Smooth muscle cell (in vitro differentiated cells): ENCODE data around the gene PCSK1N. TPM values are rescaled to one million over a fixed set of nuclear protein-coding genes. Genes with fewer than 3 reads are reported as not detected.
A peak's percentile ranks its signal among the peaks of the same experiment; 100 is the strongest.

Experiments
- DNase-seq: peaks from one replicate; lab custom pipeline; 2025; ENCODE audit not compliant: unreplicated experiment; lab: John Stamatoyannopoulos, UW
- H2AFZ ChIP-seq: fragments of 200-600 bp; sonication (generic); 2 replicates; pipeline ENCODE4 v1.6.0; 2016; ENCODE audit warnings: antibody characterized with exemption, low read depth, mild to moderate bottlenecking
- H3F3A ChIP-seq: fragments of 200-600 bp; sonication (generic); 2 replicates; pipeline ENCODE4 v1.6.0; 2017; ENCODE audit warnings: antibody characterized with exemption, low read depth
- H3K27ac ChIP-seq: fragments of 200-600 bp; sonication (generic); 2 replicates; pipeline ENCODE4 v1.5.1; 2016; ENCODE audit warnings: low read depth, mild to moderate bottlenecking
- H3K27me3 ChIP-seq: fragments of 200-600 bp; sonication (generic); 2 replicates; pipeline ENCODE4 v1.6.1; 2016; ENCODE audit warnings: low read depth, mild to moderate bottlenecking
- H3K36me3 ChIP-seq: fragments of 200-600 bp; sonication (generic); 2 replicates; pipeline ENCODE4 v1.5.1; 2016; ENCODE audit warnings: low read depth
- H3K4me1 ChIP-seq: fragments of 200-600 bp; sonication (generic); 2 replicates; pipeline ENCODE4 v1.5.1; 2016; ENCODE audit warnings: low read depth
- H3K4me2 ChIP-seq: fragments of 200-600 bp; sonication (generic); 2 replicates; pipeline ENCODE4 v1.6.0; 2016; ENCODE audit warnings: mild to moderate bottlenecking
- H3K4me3 ChIP-seq: fragments of 200-600 bp; sonication (generic); 2 replicates; pipeline ENCODE4 v1.5.1; 2016; ENCODE audit warnings: mild to moderate bottlenecking
- H3K79me2 ChIP-seq: fragments of 200-600 bp; sonication (generic); 2 replicates; pipeline ENCODE4 v1.6.0; 2016; ENCODE audit warnings: low read depth, mild to moderate bottlenecking
- H3K9ac ChIP-seq: fragments of 200-600 bp; sonication (generic); 2 replicates; pipeline ENCODE4 v1.6.0; 2016; ENCODE audit warnings: low read depth
- H3K9me3 ChIP-seq: fragments of 200-600 bp; sonication (generic); replicated peaks from 2 replicates; pipeline ENCODE4 v1.5.1; 2016; ENCODE audit warnings: low read depth
- H4K20me1 ChIP-seq: fragments of 200-600 bp; sonication (generic); 2 replicates; pipeline ENCODE4 v1.6.0; 2016; ENCODE audit warnings: low read depth
- CTCF ChIP-seq: fragments of 200-600 bp; sonication (generic); IDR thresholded peaks from 2 replicates; pipeline ENCODE4 v1.5.1; 2017; ENCODE audit warnings: borderline replicate concordance, mild to moderate bottlenecking, antibody characterized with exemption; ENCODE audit not compliant: insufficient read depth, poor library complexity, severe bottlenecking
- WGBS: methylation state at CpG from one replicate; pipeline ENCODE4 v1.1.7; 2016; ENCODE audit warnings: low lambda C conversion rate; 5-methylcytosine and 5-hydroxymethylcytosine counted together
- polyA plus RNA-seq: library from polyadenylated mRNA; unstranded; fragments of >200 nt; fragmentation: Nextera tagmentation; extraction: Ambion mirVana; gene quantifications from 2 replicates; pipeline ENCODE4 v1.2.1, GENCODE V29; 2016
- total RNA-seq: library from RNA; depleted of rRNA; stranded (reverse); fragments of >200 nt; gene quantifications from 2 replicates; pipeline ENCODE4 v1.2.3, GENCODE V29; 2014

The PCSK1N gene
- total and polyA plus RNA-seq, 2 experiments from 2014 or later: 11.6 to 14.4 TPM

- H3F3A ChIP-seq: no peaks in the 10 kb centered on the region
- no peaks in the 10 kb centered on the region for H4K20me1 ChIP-seq
- H3K9ac ChIP-seq: peak within 1 kb of the TSS; percentile 80
- TF ChIP-seq CTCF: no peak
- peak within 1 kb of the TSS; percentile 62 for H3K4me3 ChIP-seq
- no peaks in the 10 kb centered on the region for H3K9me3 ChIP-seq
- peak; percentile 83 for DNase-seq
- peak within 1 kb of the TSS; percentile 53 for H2AFZ ChIP-seq
- no peaks in the 10 kb centered on the region for H3K36me3 ChIP-seq
- H3K79me2 ChIP-seq: no peaks in the 10 kb centered on the region
- peak within 1 kb of the TSS; percentile 90 for H3K27ac ChIP-seq
- no peaks in the 10 kb centered on the region for H3K4me1 ChIP-seq
- H3K27me3 ChIP-seq: no peaks in the 10 kb centered on the region
- peak within 1 kb of the TSS; percentile 86 for H3K4me2 ChIP-seq
- 39% methylated on average over 80 of the region's 89 CpGs for WGBS
Measured at GRCh38 chrX:48801280-48802088, 33.9 kb downstream of the PCSK1N start, which contains the start of gene HDAC6. TSS of gene HDAC6 (plus strand) at chrX:48802067. CDS start at chrX:48802693, 626 bp downstream.

- peak overlapping the region; percentile 80 for H3K9ac ChIP-seq
- H3K4me1 ChIP-seq: no peaks in the 10 kb centered on the region
- no peak for DNase-seq
- no peaks in the 10 kb centered on the region for H3K79me2 ChIP-seq
- no peaks in the 10 kb centered on the region for H3K27me3 ChIP-seq
- H3K4me3 ChIP-seq: peak overlapping the region; percentile 62
- H3K27ac ChIP-seq: peak overlapping the region; percentile 90
- H3K36me3 ChIP-seq: no peaks in the 10 kb centered on the region
- TF ChIP-seq CTCF: no peak
- peak overlapping the region; percentile 86 for H3K4me2 ChIP-seq
- no peak overlapping the region for H2AFZ ChIP-seq
- no peaks in the 10 kb centered on the region for H3K9me3 ChIP-seq
- no peaks in the 10 kb centered on the region for H4K20me1 ChIP-seq
- WGBS: 57% methylated on average over 17 of the region's 17 CpGs
- no peaks in the 10 kb centered on the region for H3F3A ChIP-seq
Measured at GRCh38 chrX:48800574-48801279, 34.7 kb downstream of the PCSK1N start.

GRCh38 chrX:48798318-48798717 lies 37.1 kb downstream of the PCSK1N start:
- no peak for TF ChIP-seq CTCF
- Histone ChIP-seq H3K9me3 (no peaks in the 10 kb centered on the region), H3F3A (no peaks in the 10 kb centered on the region), H3K27me3 (no peaks in the 10 kb centered on the region), H4K20me1 (no peaks in the 10 kb centered on the region), H3K27ac (no peak overlapping the region), H3K79me2 (no peaks in the 10 kb centered on the region), H3K4me1 (no peaks in the 10 kb centered on the region), H3K4me3 (no peak overlapping the region), H3K36me3 (no peaks in the 10 kb centered on the region), H2AFZ (no peak overlapping the region), H3K9ac (no peak overlapping the region), H3K4me2 (no peak overlapping the region)
- 71% methylated on average over 2 of the region's 2 CpGs for WGBS
- DNase-seq: no peak
